GM21717 (cell line): ENCODE measurements around the gene KDM1A.

ENCODE experiments used
- ATAC-seq: cut with Tn5 transposase; IDR thresholded peaks from one replicate; pipeline ENCODE4 v1.9.1; 2021; ENCODE audit warnings: mild to moderate bottlenecking, moderate library complexity; ENCODE audit not compliant: unreplicated experiment

KDM1A gene

DNA sequence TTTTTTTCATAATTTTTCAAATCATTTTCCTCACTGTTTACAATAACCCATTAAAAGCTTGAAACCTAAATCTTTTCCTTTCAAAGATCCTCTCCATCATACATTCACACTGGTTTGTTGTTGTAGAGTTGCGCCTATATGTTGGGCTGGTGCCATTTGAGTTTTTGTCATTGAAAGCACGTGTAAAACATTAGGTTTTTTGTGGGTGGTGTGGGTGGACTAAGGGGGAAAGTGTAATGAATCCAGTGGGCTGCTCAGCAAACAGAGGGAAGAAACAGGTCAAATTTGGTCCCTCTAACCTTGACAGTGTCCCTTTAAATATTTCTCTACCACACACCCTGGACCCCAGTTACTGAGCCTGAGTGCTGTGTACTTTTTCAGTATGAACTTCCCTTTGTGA lies 46.8 kb downstream of the KDM1A start:
- ATAC-seq: no peak

DNA sequence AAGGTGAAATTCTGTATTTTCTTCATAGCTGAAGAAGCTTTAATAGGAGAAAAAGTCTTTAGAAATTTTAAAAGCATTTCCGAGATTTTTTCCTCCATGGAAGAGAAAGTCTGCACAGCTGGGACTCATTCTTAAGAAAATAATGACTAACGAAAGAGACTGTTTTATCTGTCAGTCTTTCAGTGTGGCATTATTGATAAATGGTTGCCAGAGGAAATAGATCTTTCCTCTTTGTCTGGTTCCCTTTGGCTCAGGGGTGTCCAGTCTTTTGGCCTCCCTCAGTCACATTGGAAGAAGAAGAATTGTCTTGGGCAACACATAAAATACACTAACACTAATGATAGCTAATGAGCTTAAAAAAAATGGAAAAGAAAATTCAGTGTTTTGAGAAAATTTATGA lies 49.9 kb downstream of the KDM1A start:
- ATAC-seq: no peak

GRCh38 chr1:23069675-23070074 lies 50.4 kb downstream of the KDM1A start:
- no peak for ATAC-seq

- ATAC-seq: no peak
Observed at GRCh38 chr1:23074012-23074411, 54.7 kb downstream of the KDM1A start.

- no peak for ATAC-seq
Observed at GRCh38 chr1:23079025-23079424, 59.8 kb downstream of the KDM1A start.

DNA sequence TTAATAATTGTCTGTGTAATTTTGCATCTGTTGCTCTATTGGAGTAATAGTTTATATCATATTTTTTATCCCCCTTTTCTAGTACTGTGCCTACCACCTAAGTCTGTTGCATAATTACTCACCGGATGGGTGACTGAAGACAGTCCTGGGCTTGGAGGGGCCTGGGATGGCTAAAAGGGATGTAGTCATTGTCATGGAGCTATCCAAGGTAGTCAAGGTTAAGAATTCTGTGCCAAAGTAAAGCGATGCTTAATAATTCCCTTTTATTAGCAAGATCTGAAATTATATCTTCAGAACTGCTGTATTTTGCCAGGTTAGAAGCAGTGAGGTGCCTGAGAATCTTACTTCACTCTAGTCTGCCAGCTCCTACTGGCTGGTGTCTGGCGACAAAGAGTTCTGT lies 61.6 kb downstream of the KDM1A start:
- no peak for ATAC-seq

DNA sequence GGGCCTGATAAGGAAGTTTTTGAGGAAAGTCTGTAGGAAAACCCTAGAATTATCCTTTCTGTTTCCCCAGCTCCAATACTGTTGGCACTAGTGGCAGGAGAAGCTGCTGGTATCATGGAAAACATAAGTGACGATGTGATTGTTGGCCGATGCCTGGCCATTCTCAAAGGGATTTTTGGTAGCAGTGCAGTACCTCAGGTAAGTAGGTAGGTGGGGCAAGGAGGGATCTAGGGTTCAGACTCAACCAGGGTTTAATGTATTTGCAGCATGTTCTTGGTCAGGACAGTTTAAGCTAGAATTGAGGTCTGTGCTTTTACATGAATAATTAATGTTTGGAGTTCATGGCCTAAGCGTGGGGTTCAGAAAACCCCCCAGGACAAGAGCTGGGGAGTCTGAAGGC lies 62.1 kb downstream of the KDM1A start:
- no peak for ATAC-seq

- ATAC-seq: no peak
Observed at GRCh38 chr1:23083714-23084480, 64.6 kb downstream of the KDM1A start.

DNA sequence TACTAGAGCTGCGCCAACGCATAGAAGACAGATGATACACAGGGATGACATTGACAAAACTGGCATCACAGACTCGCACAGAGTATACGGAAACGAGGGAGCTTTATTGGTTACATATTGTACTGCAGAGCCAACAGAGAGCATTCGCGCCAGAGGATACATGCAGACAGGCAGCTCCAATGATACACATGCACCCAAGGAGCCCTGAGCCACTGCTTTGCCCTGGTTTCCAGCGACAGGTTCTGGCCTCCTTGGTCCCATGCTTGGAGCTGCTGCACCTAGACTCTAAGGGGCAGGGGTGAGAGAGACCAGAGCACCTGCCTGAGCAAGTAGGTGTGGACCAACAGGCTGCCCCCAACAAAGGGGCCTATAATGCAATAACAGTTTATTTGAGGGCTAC lies 65.6 kb downstream of the KDM1A start:
- ATAC-seq: no peak

- ATAC-seq: no peak
Observed at GRCh38 chr1:23085696-23086095, 66.4 kb downstream of the KDM1A start.

DNA sequence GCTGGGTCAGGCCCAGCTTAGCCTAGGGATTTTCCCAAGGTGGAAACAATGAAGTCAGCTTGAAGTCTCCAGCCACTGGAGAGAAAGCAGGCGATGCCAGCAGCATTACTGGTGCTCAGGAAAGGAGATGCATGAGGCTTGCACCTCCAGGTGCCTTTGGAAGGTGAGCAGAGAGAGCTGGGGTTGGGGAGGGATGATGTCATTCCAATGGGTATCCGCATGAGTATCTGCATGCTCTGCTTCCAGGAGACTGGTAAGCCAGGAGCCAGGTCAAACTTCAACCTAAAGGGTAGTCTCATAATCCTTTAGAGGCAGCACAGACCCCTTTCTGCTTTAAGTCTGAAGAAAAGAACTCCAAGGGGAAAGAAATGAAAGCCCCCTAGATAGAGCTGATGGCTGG lies 68.8 kb downstream of the KDM1A start:
- no peak for ATAC-seq

- no peak for ATAC-seq
Observed at GRCh38 chr1:23090056-23090455, 70.8 kb downstream of the KDM1A start.

DNA sequence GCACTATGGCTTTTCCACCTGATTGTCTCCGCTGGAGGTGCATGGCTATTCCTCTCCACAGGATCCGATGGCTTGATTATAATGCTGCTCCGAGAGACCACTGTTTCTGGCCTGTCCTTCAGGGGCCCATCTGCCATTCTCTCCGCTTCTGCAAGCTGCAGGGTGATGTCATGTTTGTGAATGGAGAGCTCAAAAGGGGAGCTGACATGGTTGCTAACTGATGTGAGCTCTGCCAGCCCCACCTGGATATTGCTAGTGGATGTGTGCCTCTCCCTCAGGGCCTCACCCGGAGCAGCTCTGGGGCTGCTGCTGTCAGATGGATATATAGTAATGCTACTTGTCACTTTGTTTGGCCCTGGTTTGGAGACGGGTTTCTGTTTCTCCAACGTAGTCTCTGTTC lies 72.3 kb downstream of the KDM1A start:
- no peak for ATAC-seq

GRCh38 chr1:23092447-23092846 lies 73.2 kb downstream of the KDM1A start:
- no peak for ATAC-seq

GRCh38 chr1:23097316-23097715 lies 78.0 kb downstream of the KDM1A start:
- ATAC-seq: no peak

- ATAC-seq: no peak
Observed at GRCh38 chr1:23098463-23099170, 79.3 kb downstream of the KDM1A start.

- no peak for ATAC-seq
Observed at GRCh38 chr1:23099171-23099536, 79.9 kb downstream of the KDM1A start.

GRCh38 chr1:23100074-23100748 lies 80.9 kb downstream of the KDM1A start:
- ATAC-seq: no peak

DNA sequence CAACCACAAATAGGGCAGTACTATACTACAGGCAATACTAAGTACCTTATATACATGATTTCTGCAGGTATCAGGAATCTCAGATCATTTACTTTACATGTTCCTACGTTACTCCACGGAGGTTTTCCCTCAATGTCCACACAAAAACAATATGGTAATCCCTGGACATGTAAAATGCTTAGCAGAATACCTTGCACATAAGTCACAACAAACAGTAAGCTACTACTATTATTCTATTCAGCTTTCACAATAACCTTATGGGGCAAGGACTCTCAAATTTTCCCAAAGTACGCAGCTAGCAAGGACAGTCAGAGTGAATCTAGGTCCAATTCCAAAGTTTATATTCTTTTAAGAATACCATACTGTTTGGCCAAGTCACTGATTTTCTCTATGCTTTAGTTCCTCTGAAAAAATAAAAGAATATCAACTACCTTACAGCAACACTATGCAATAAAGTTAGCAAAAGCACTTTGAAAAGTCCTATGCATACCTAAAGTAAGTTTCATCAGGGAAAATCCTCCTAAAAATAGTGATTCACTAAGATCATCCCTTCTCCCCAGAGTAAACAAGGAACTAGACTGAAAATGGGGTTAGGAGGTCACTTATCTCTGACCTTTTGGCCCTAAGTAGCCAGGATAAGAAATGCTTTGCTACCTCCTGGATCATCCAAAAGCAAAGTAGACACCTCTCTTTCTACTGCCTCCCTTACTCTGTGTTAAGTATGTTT lies 82.0 kb downstream of the KDM1A start:
- no peak for ATAC-seq

DNA sequence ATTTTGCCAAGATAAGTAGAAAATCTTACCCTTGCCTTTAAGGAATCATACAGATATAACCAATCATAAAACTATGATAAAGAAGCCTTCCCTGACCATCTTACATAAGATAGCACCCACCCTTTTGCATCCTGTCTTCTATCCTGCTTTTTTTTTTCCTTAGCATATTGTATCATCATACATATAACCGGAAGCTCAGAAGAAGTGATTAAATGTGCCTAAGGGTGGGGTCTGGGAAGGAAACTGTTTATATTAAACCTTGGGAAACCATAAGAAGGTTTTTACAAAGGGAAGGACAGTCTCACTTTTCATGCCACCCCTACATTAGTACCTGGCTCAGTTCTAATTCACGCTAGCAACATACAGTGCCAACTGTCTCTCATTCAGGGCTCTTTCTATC lies 82.6 kb downstream of the KDM1A start:
- ATAC-seq: no peak

GRCh38 chr1:23102289-23102688 lies 83.0 kb downstream of the KDM1A start:
- no peak for ATAC-seq
